ENCODE data around the gene LRP1B.

- TF ChIP-seq, protein P1, sequence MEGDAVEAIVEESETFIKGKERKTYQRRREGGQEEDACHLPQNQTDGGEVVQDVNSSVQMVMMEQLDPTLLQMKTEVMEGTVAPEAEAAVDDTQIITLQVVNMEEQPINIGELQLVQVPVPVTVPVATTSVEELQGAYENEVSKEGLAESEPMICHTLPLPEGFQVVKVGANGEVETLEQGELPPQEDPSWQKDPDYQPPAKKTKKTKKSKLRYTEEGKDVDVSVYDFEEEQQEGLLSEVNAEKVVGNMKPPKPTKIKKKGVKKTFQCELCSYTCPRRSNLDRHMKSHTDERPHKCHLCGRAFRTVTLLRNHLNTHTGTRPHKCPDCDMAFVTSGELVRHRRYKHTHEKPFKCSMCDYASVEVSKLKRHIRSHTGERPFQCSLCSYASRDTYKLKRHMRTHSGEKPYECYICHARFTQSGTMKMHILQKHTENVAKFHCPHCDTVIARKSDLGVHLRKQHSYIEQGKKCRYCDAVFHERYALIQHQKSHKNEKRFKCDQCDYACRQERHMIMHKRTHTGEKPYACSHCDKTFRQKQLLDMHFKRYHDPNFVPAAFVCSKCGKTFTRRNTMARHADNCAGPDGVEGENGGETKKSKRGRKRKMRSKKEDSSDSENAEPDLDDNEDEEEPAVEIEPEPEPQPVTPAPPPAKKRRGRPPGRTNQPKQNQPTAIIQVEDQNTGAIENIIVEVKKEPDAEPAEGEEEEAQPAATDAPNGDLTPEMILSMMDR (IDR thresholded peaks at IDR 0.05), result no peak
- TF ChIP-seq ZFX (IDR thresholded peaks at IDR 0.05; ENCODE audit: borderline replicate concordance), result no peak
These were observed 1527.4 kb downstream of the LRP1B start for GRCh38 chr2:140603416-140603815.
